NOMO-1 treated with dmso at 0.1 percent for 144 hours (cell line): ENCODE data around the gene OGT.
"Not testable (repeated sequence)": the region's sequence is repeated elsewhere in the genome, so short reads cannot be mapped to it uniquely, and the experiment has no call there.

Experiments used
- DNase-seq: peaks from one replicate; lab custom pipeline; 2025; ENCODE audit not compliant: unreplicated experiment; lab: John Stamatoyannopoulos, UW

OGT gene

DNA sequence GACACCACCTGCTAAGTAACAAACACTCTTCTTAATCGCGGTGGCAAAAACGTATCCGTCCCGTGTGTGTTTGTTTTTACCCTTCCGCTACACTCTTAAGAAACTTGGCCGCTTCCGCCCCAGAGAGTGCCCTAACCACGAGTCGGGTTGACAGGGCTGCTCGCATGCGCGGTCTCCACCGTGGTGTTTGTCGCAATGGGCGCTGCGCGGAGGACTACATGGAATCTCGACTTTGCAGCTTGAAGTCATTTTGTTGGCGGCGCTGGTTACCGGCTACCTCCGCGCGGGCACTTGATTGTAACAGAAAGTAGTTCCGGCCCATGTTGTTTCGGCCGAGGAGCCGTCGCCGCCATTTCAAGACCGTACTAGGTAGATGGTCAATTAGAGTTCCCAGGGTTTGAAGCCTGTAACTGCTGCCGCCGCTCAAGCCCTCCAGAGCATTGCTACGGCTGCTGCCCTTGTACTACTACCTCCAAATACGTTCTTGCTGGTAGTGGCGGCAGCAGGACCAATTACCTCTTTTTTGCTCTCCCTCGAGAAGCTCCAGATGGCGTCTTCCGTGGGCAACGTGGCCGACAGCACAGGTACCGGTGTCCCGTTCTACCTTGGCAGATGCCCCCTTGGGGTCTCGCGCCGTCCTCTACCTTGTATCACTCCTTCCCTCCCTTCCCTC is at the start of gene OGT:
Gene OGT (plus strand): TSS at position 352 of the 673 bp plus-strand sequence. CDS start 196 bp downstream, at position 548.
- DNase-seq = peak; percentile 85

DNA sequence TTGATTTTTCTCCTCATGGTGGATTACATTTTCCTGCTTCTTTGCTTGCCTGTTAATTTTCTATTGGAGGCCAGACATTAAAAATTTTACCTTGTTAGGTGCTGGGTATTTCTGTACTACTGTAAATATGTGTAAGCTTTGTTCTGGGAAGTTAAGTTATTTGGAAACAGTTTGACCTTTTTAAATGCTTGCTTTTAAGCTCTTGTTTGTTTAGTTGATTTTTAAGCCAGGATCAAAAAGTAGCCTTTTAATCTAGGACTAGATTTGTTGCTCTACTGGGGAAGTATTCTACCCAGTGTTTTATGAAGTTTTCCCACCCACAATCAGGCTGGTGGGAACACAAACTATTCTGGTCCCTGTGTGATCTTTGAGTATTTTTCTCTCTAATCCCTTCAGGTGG is 45.1 kb upstream of the OGT start:
- DNase-seq = no peak

DNA sequence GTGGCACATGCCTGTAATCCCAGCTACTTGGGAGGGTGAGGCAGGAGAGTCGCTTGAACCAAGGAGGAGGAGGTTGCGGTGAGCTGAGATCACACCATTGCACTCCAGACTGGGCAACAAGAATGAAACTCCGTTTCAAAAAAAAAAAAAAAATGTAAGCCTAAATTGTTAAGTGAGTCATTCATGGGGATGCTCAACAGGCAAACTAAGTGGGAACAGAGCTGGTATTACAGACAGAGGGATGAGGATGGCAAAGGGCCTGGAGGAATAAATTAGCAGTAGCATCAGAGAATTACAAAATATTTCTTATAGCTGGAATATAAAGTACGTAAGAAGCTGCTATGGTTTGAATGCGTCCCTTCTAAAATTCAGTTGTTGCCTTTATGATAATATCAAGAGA is 43.4 kb upstream of the OGT start:
- DNase-seq = no peak

DNA sequence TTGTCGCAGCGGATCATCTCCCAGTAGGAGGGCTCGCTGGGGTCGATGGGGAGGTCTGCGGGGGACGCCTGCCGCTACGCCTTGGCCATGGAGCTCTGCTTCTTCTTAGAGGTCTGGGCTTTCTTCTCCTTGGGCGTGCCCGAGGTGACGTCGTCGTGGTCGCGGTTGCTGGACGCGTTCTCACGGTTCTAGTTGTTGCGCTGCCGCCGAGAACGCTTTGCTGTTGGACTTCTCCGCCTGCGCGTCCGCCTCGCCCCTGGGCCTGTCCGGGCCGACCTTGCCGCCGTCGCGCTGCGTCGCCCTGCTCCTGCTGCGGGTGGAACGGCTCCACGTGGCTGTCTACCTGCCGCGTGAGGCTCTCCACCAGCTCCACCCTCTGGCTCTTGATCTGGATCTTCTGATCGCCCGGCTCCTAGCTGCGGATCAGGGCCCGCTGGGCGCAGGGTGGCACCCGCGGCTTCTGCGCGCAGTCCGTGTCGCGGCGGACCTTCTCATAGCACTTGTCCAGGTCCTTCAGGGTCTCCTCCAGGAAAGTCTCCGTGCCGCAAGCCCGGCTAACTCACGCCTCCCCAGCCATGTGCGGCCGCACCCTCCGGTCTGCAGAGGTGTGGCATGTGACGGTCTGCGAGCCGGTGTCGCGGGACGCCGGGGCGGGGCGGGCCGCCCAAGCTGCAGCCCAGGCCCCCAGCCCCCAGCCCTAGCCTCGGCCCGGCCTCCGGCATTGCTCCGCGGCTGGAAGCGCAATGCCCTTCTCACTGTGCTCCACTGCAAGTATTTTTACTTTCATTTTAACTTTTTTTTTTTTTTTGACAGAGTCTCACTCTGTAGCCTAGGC is 40.5 kb upstream of the OGT start:
- no peak for DNase-seq

DNA sequence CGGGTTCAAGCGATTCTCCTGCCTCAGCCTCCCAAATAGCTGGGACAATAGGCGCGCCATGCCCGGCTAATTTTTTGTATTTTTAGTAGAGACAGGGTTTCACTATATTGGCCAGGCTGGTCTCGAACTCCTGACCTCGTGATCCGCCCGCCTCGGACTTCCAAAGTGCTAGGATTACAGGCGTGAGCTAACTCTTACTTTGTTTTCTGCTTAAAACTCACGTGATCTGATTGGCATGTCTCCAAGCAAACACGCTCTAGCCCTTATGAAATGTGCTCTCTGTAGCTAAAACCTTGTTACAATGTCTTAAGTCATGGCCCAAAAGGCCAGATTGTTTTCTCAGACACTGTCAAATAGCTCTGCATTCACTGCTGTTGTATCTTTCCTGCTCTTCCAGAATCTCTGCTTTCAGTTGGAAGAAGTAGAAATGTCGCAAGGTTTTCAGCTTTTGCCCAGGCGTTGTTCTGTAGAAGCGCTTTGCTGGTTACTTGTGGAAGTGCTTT is 39.7 kb upstream of the OGT start:
- no peak for DNase-seq

DNA sequence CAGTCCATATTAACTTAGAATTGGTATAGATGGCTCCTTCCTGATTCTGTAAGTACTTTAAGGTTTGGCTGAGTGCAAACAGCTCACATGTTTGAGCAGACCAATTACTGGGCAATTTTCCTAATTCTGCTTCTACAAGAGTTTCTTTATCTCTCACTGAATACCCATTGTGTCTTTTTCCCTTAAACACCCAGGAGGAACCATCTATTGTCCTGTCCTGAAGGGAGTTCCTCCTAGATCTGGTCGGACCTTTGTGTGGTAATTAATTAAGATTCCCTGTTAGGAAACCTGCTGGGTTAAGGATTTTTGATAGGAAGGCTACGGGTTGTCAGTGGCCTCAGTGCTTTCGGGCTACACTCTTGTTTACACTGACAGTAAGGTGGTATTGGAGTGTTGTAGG is 36.9 kb upstream of the OGT start:
- not testable (repeated sequence) for DNase-seq

DNA sequence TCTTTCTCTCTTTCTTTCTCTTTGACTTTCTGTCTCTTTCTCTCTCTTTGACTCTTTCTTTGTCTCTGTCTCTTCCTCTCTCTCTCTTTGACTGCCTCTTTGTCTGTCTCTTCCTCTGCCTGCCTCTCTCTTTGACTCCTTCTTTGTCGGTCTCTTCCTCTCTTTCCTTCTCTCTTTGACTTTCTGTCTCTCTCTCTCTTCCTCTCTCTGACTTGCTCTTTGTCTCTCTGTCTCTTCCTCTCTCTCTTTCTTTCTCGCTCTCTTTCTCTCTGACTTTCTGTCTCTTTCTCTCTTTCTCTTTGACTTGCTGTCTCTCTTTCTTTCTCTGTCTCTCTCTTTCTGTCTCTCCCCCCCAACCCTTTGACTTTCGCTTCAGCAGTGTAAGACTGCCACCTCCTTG is 36.4 kb upstream of the OGT start:
- no peak for DNase-seq

DNA sequence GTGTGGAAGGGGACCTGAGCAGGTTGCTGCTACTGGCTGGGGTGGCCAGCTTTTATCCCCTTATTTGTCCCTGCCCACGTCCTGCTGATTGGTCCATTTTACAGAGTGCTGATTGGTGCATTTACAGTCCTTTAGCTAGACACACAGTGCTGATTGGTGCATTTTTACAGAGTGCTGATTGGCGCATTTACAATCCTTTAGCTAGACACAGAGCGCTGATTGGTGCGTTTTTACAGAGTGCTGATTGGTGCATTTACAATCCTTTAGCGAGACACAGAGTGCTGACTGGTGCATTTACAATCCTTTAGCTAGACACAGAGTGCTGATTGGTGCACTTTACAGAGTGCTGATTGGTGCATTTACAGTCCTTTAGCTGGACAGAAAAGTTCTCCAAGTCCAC is 30.8 kb upstream of the OGT start:
- not testable (repeated sequence) for DNase-seq

DNA sequence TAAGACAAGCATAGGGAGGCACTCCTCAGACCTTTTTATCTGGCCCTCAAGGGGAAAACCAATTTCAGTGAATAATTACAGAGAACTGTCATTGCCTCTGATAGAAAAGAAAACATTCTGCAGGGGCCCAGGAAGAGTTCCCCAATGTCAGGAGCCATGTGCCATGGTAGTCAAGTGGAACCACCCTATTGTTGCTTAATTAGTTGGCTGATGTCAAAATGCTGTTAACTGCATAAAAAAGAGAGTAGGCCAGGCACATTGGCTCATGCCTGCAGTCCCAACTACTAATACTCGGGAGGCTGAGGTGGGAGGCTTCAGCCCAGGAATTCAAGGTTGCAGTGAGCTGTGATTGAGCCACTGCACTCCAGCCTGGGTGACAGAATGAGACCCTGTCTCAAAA is 28.6 kb upstream of the OGT start:
- no peak for DNase-seq

DNA sequence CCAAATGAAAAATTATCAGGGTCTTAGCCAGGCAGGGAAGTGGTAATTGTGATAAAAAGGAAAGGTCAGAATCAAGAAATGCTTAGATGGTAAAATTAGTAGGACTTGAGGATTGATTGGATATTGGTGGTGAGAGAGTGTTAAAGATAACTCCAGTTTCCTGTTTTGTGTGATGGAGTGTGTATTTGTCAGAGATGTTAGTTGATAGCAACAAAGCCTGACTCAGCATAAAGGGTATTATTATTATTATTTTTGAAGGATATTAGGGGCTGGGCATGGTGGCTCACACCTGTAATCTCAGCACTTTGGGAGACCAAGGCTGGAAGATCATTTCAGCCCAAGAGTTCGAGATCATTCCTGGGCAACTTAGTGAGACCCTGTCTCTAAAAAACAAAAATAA is 23.6 kb upstream of the OGT start:
- no peak for DNase-seq

DNA sequence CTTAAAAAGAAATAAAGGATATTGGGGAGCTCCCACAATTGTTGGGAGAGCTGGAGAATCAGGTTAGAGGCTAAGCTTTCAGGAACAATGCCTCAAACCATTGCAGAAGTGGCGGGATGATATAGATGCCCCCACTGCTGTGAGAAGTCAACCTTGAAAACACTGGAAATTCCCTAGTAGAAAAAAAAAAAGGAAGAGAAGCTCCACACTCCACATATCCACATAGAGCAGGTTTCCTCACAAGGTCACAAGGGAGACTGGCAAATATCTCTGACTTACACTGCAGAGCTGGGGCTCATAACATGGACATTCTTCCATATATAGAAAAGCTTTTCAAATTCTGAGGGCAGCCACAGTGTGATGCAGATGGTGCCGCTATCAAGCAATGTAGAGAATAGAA is 22.7 kb upstream of the OGT start:
- DNase-seq = no peak

DNA sequence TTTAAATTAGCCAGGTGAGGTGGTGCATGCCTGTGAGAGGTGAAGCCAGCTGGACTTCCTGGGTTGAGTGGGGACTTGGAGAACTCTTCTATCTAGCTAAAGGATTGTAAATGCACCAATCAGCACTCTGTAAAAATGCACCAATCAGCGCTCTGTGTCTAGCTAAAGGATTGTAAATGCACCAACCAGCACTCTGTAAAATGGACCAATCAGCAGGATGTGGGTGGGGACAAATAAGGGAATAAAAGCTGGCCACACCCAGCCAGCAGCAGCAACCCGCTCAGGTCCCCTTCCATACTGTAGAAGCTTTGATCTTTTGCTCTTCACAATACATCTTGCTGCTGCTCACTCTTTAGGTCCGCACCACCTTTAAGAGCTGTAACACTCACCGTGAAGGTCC is 19.2 kb upstream of the OGT start:
- not testable (repeated sequence) for DNase-seq

DNA sequence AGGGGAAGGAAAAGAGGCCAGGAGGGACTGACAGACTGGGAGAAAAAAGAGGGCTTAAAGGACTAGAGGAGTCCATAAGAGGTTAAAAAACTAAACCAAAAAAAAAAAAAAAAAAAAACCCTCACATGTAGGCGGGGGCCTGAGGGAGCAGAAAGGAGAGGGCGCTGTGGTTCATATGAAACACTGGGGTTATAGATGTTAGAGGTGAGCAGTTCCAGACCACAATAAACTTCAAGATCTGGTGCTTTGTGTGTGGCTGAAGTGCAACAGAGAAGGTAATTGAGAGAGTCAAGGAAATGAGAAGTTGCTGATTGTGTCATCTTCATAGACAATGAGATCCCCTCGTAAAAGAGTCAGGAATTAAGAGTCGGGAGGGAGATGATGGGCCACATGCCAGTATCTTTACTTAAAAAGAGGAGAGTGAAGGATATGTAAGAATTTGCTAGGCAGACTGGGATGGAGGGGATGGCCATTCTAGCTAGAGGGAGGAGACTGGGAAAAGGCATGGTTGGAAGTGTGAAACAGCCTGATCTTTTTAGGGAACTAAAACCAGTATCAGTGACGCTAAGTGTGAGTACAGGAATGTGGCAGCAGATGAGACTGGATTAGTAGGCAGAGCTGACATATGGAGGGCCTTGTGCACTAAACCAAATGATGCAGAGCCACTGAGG is 18.4 kb upstream of the OGT start:
- no peak for DNase-seq

DNA sequence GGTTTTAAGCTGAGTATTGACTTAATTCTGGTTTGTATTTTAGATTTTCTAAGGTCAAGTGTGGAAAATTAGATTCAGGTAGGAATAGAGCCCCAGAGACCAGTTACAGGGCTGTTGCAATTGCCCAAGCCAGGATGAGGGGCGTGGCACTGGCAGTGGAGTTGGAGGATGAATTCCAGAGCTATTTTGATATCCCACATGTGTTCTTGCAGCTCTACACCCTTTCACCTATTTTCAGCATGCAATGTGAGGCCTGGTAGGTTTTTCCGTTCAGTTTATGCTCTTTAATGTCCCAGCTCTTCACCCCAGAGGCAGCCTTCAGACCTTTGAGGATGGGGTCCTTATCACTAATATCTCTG is 17.9 kb upstream of the OGT start:
- DNase-seq = no peak

DNA sequence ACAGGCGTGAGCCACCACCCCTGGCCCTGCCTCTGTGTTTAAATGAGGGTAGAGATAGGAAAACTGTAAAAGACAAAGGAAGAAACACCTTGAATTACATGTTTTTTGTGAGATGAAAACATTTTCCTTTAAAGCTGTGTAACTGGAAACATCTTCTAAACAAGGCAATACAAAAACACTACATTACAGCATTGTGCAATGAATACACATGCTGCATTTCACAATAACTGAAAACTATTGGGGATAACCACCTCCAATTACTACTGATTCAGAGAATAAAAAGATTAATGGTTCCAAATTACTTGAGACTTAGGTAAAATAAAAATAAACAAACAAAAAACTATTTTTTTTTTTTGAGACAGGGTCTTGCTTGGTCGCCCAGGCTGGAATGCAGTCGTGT is 7.6 kb upstream of the OGT start:
- no peak for DNase-seq

DNA sequence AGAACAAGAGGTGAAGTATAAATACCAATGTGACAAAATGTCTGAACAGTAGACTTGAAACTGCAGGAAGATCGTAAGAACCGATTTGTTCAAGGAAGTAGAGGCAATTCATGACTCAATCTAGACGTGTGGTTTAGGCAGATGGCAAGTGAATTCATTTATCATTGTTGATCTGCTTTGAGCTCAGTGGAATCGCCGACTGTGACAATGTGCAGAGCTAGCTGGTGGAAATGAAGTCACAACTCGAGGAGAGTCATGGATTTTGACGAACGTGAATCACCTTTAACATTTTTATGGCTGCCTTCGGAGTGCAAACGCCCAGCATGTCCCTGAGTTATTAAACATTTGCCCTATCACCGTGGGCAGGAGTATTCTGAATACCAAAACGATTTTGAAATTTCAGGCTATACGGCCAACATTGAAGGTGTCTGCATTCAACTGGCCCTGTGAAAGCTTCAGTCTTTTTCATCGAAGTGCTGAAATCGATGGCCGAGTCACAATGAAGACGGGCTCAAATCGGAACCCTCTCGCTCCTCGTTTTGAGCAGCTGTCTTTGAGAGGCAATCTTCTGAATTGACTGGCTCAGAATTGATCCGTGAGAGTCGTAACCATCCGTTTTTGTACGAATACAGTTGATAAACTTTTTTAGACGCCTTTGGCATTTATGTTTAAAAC is 689 bp upstream of the OGT start:
- peak; percentile 25 for DNase-seq

DNA sequence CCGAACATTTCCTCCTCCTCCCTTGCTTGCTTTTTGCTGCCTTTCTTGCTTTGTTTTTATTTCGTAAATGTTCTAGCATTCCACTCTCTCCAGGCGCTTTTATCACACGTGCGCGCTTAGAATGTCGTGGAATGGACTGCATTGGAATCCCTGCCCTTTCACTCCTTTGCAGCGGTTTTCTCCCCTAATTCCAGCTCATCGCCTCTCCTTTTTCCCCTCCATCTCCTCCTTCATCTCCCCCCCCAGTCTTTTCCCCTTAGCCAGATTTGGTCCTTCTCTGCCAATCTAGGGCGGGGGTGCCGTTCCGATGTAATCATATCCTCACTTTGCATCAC is 579 bp downstream of the OGT start:
- DNase-seq = no peak

DNA sequence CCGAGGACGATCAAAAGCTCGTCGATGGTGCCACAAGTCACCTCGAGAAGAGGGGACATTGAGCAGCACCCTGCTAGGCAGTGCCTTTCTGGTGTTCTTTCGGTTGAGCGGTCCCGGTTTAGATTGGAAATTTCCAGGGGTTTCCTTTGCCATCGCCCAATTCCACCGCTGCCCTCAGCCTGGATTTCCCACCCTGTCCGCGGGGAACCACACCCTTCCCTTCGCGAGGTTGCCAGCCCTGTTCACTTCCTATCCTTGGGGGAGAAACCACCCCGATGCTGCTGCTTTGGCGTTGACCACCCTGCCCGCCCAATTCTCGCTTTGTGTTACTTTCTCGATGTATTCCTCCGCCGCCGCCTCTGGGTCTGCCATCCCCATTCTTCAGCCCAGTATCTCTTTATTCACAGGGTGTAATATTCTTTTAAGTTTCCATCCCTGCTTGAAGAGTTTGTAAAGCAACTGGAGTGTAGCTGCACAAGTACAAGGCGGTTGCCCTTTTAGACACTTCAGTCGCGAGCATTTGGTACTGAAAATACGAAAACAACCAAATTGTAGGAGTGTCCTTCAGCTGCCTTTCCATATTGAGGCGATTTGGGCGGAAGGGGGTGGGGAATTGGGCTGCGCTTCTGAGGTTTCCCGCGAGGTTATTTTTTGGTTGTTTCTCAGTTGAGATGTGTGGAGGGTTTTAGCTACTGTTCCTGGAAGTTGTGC is 1.1 kb downstream of the OGT start:
- DNase-seq = no peak

DNA sequence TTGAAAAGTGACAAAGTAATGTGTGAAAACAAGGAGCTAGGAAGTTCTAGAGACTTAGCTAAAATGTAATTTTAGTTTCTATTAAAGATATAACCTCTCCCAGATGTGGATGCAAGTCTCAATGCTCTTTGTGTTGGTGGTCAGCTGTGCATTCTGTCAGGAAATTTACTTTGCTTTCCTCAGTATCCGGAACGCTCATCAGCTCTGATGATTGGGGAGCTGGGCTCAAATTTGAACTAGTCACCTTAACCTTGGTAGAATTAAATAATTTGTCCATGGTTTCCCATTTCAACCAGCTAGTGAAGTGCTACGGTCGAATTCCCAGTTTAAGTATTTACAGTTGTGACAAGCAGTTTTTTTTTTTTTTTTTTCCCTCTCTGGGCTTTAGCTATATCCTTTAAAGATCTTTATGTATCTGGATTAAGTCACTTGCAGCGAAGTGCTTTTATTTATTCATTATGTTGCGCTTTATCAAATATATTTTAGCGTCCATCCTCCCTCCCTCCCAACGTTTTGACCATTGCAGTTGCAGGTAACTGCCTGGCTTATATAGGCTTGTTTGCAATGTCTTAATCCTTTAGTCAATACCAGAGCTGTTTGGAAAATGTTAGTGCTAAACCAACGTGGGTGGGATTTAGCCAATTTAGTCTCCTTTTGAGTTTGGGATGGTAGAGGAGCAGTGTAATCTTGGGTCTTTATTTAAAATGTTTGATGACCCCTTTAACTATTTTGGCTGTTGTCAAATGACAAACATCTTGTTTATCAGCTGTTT is 2.1 kb downstream of the OGT start:
- no peak for DNase-seq

DNA sequence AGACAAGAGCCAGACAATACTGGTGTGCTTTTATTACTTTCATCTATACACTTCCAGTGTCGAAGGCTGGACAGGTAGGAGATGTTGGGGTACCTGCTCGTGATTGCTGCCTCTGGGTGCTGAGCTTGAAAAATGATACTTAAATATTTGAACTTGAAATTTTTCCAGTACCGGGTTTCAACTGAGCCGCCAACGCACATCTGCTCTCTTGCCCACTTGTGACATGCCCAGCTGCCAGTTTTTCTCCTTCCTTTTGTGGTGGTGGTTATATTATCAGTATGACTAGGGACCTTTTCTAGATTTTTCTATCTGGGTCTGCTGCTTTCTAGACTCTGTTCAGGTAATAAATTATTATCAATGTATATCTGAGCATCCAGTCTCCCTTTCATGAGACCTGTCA is 3.4 kb downstream of the OGT start:
- no peak for DNase-seq
